ENCODE results near the gene CCDC73.
"Not testable (repeated sequence)": the region's sequence is repeated elsewhere in the genome, so short reads cannot be mapped to it uniquely, and the experiment has no call there.

The CCDC73 gene

DNA sequence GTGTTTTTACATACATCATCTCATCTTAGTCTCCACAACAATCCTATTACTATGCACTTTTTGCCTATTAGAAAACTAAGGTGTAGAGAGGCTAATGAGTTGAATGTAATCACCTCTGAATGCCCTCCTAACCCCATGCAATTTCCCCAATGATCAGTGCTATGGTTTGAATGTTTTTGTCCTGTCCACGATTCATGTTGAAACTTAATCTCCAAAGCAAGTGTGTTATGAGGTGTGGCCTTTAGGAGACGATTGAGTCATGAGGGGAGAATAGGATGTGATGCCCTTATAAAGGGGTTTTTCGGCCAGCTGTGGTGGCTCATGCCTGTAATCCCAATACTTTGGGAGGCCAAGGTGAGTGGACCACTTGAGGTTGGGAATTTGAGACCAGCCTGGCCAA lies 2.0 kb upstream of the CCDC73 start:
- no peak for DNase-seq (ENCODE audit: low spot score)

DNA sequence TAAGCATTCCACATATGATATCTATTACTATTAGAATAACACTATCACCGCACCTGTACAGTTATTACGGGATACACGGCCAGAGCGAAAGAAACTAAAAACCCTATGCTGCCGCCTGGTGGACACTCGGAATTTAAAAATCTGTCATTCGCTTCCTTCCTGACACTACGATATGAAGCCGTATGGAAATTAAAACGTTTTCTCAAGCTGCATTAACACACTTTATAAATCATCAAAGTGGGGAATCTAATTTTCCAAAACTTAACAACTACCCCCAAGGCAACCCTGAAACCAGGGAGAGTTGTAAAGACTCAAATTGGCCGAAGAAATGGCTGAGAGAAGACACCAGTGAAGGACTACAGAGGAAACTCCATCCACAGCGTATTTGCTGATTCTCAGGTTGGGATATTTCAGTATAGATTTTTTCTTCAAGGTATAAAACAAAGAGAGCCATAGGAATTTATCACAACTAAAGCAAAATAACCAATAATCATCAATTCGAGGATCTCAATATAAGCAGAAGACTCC lies 1.4 kb downstream of the CCDC73 start:
- DNase-seq (ENCODE audit: low spot score): peak; percentile 54

DNA sequence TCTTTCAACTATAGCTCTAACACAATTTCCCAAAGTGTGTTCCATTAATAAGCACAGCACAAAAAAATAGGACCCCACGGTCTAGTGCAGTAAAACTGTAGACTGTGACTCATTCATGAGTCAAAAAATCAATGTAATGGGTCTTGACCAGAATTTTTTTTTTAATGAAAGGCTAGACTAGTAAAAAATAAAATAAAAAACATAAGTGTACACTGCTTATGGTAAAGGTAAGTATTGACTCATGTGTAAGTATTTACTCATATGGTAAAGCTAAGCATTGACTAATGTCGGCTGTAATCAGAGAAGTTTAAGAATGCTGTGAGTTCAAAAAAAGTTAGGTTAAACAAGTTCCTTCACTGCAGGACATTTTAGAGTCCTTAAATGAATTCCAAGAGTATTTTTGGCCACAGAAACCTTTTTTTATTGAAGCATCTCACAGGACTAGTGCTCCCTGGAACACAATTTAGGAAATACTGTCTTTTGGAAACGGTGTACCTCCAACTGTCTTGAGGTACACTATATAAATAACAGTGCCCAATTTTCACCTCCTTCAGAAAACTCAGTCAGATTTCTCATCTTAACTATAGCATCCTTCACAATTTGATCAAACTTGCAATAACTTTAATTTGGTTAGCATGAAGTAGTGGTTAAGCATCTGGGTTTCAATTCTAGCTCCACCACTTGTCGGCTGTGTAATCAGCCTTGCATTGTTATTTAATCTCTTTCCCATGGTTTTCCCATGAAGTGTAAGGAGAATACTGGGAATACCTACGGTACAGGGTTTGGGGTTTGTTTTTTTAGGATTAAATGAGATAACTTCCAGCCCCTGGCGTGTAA lies 2.1 kb downstream of the CCDC73 start:
- no peak for DNase-seq (ENCODE audit: low spot score)

DNA sequence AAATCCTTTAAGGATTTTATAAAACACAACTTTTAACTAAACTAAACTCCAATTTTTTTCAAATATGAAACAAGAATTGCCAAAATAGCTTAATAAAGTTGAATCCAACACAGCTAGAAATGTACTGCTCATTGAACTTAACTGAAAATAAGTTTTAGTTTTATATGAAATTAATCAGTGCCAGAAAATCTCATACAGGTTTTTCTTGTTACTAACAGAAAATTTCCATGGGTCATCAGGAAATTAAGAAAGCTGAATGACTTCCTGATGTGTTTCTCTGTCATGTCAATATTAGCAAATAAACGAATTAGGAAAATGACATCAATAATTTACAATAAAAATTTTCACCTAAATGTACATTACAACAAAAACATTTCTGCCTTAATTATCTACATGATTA lies 3.5 kb downstream of the CCDC73 start:
- no peak for DNase-seq (ENCODE audit: low spot score)

DNA sequence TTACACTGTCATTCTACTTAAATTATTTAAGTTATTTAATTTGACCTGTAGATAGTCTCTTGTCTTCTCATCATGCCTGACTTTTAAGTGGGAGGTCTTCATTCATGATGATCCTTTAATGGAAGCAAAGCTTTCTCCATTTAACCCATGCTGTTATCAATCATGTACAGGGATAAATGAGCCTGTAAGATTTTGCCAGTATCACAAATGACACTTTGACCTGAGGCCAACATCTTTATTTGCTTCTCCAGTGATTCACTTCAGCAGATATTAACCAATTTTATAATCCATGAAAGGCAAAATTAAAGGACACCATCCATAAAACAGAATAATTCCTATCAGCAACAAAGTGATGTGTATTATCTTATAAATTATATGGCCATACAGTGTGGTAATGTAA lies 7.7 kb downstream of the CCDC73 start:
- no peak for DNase-seq (ENCODE audit: low spot score)

DNA sequence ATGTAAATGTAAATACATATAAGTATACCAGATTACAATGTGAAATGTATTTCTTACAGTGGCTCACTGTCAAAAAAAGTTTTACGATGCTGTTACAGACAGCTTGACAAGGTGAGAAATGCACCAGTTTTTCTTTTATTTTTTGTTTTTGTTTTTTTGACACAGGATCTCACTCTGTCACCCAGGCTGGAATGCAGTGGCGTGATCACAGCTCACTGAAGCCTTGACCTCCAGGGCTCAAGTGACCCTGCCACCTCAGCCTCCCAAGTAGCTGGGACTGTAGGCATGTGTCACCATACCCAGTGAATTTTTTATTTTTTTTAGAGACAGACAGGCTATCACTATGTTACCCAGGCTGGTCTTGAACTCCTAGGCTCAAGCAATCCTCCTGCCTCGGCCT lies 9.2 kb downstream of the CCDC73 start:
- no peak for DNase-seq (ENCODE audit: low spot score)

DNA sequence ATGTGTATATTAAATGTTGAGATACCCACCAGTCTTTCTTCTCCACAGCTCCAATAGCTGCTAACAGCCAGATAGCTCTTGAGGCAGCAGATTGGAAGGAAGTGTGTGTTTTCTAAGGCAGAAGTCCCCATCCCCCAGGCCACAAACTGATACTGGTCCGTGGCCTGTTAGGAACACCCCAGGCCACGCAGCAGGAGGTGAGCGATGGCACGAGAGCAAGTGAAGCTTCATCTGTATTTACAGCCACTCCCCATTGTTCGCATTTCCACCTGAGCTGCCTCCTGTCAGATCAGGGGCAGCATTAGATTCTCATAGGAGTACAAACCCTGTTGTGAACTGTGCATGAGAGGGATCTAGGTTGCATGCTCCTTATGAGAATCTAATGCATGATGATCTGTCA lies 12.7 kb downstream of the CCDC73 start:
- DNase-seq (ENCODE audit: low spot score): no peak

DNA sequence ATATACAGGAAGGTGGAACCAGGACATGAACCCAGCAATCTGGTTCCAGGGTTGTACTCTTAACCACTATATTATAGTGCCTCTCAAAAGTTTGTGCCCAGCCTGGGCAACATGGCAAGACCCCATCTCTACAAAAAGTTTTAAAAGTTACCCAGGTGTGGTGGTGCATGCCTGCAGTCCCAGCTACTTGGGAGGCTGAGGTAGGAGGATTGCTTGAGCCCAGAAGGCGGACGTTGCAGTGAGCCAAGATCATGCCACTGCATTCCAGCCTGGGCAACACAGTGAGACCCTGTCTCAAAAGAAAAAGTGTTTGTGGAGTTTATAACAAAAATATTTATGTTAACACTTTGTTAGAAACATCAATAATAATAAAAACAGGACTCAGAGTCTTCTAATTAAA lies 13.6 kb downstream of the CCDC73 start:
- DNase-seq (ENCODE audit: low spot score): not testable (repeated sequence)

DNA sequence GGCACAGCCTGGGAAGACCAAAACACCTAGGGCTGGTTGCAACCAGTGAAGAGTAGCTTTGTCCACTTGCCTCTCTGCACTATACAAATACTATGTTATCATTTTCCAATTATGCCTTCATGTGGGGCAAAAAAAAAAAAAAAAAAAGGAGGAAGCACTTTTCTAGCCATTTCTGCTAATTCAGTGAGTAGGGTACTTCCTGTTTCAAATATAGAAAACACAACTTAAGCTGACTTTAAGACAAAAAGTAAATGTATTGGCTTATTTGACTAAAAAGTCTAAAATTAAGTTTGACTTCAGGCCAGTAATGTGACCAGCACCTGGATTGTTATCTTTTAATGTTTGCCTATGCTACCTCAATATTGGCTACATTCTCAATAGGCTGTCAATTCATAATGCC lies 15.3 kb downstream of the CCDC73 start:
- DNase-seq (ENCODE audit: low spot score): no peak

DNA sequence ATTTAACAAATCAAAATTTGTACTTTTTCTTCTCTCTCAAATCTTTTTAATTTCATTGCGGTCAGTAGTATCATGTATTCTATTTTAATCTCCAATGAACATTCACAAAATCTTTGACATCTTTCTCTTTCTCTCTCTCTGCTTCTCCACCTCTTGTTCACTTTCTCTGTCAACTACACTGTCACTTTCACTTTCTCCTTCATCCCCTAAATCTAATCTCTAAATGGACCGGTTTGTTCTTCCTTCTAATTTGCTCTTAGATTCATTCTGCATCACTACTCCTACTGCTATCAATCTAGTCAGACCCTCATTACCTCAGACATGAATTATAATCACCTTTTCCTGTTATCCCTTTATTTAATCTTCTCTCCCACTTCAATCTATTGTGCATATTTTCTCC lies 18.6 kb downstream of the CCDC73 start:
- no peak for DNase-seq (ENCODE audit: low spot score)

DNA sequence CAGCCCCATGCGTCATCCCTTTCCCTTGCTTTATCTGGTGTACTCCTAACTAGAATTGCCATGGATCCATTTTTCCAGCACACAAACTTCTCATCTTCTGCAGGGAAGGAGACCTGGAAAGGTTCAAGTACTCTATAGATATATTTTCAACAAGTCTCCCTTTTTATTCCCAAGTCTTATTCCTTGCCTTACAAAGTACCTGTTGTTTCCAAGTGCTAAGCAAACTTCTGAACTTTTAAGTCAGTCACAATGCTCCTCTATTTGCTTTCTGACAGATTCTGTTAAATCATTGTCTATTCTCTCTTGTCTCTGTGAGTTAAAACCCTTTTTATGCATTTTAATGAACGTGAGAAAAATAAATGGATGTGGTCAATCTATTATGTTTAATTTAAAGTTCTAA lies 20.4 kb downstream of the CCDC73 start:
- DNase-seq (ENCODE audit: low spot score): no peak

DNA sequence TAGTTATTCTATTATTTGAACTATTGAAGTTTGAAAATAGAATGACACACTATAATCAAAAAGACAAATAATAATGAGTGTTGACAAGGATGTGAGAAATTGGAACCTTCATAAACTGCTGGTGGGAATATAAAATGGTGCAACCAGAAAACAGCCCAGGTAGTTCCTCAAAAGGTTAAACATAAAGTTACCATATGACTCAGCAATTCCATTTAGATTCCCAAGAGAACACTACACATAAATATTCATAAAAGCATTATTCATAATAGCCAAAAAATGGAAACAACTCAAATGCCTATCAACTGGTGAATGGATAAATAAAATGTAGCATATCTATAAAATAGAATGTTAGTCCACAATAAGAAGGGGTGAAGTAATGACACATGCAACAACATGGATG lies 21.7 kb downstream of the CCDC73 start:
- DNase-seq (ENCODE audit: low spot score): no peak

DNA sequence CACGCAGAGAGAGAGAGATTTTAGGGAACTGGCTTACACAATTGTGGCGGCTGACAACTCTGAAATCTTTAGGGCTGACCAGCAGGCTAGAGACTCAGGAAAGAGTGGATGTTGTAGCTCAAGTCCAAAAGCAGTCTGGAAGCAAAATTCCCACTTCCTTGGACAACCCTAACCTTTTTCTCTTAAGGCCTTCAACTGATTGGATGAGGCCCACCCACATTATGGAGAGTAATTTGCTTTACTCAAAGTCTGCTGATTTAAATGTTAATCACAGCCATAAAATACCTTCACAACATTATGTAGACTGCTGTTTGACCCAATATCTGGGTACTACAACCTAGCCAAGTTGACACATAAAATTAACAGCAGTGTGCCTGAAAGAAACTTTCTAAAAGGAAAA lies 32.7 kb downstream of the CCDC73 start:
- DNase-seq (ENCODE audit: low spot score): not testable (repeated sequence)

DNA sequence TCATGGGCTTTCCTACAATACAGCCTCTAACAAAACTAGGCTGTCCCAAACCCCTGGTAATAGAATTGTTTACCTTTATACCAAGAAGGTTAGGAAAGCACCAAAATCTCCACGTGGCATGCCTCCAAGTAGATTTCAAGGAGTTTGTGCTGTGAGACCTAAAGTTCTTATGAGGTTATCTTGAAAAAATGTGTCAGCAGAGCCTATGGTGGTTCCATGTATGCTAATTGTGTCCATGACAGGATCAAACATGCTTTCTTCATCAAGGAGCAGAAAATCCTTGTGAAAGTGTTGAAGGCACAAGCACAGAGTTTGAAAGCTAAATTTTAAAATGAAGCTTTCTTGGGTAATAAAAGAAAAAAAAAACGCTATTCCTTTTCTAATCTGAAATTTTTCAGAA lies 36.2 kb downstream of the CCDC73 start:
- no peak for DNase-seq (ENCODE audit: low spot score)

DNA sequence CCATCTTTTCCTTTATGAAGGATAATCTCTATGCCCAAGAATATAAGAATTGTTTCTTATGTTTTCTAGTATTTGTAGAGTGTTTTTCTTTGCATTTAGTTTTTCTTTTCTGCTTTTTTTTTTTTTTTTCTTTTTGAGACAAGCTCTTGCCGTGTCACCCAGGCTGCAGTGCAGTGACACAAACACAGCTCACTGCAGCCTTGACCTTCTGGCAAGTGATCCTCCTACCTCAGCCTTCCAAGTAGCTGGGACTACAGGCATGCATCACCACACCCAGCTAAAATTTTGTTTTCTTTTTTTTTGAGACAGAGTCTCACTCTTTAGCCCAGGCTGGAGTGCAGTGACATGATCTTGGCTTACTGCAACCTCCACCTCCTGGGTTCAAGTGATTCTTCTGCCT lies 41.3 kb downstream of the CCDC73 start:
- not testable (repeated sequence) for DNase-seq (ENCODE audit: low spot score)

DNA sequence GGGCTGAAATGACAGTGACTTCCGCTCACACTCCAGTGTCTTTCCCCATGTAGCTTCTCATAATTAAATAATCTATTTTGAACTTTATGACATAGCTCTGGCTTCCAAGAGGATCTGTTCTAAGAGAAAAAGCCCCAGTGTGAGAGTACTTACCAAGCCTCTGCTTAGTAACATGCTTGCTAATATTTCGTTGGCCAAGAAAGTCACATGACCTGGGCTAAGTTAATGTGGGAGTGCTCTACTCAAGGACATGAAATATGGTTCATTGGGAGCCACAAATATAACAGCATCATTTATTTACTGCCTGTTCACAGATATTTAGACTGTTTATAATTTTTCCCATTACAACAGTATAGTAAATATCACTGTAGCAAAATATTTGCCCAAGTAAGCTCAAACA lies 42.5 kb downstream of the CCDC73 start:
- no peak for DNase-seq (ENCODE audit: low spot score)

DNA sequence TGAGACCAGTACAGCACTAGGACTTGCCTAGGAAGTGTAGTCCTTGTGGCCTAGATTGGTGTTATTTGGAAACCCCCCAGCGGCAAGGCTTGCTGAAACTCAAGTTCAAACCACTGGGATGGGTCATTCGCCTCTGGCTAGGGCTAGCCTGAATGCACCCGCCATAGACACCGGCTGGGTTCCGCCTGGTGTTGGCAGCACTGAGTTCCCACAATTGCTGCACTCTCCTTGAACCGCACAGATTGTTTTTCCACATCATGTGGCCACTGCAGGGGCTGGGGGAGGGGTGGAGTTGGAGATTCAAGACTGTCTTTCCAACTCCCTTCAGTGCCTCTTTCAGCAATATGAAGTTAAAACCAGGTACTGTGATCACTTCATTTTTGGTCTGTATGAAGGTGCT lies 43.1 kb downstream of the CCDC73 start:
- no peak for DNase-seq (ENCODE audit: low spot score)

DNA sequence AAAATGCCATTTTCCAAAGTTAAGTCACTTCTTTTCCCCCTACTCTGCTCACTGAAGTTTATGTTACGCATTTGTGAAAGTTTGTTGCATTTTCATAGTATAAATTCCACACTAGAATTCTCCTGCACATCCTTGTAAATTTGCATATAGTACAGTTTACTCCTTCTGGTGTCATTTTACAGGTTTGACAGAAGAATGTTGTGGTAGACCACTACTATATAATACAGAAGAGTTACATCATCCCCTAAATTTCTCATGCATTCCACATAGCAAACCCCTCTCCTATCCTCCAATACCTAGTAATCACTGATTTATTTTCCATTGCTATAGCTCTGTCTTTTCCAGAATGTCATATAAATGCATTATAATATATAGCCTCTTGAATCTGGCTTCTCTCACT lies 64.5 kb downstream of the CCDC73 start:
- DNase-seq (ENCODE audit: low spot score): no peak

DNA sequence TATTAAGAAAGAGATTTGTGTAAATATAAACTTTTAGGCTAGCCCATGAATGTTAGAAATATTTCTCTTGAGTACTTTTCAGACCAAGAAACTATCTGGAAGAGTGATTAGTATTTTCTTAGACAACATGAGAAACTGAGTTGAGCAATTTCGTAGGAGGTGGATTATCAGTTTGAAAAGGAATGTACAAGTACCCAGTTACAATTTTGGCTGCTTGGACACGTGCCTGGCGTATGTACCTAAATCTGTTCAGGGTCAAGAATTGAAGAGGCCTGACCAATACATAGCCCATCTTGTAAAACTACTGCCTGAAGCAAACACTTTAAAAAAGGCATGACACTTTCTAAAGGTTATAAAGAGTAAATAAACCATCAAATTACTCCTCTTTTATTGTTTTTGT lies 71.1 kb downstream of the CCDC73 start:
- no peak for DNase-seq (ENCODE audit: low spot score)

DNA sequence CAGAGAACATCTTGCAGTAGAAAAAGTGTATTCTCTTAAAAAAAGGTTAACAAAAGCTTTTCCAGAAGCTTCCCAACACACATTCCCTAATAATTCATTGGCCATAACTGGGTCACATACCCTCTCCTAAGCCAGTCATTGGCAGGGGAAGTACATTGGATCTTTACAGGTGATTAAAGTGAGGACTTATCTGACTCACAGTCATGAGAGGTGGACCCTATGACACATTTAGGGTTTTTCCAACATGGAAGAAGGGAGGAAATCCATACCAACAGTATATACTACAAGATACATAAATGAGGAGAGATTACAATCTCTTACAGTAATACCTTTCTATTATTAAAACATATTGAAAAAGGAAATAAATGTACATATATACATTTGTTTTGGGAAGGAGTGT lies 72.2 kb downstream of the CCDC73 start:
- no peak for DNase-seq (ENCODE audit: low spot score)

DNA sequence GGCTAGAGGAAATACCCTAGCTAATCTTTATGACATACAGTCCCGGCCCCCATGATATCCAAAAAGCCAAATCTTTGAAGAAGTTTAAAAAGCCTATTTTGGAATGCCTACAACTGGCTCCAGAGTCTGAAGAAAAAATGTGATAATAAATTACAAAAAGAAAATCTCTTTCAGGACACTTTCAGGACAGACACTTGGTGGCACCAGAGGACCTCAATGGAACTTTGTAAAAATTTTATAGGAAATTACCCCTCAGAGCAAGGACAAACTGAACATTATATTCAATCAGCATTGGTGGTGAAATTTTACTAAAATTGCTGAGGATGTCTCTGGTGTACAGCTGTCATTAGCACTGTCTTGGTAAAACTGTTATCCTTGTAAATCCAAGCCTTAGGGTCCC lies 81.0 kb downstream of the CCDC73 start:
- no peak for DNase-seq (ENCODE audit: low spot score)

DNA sequence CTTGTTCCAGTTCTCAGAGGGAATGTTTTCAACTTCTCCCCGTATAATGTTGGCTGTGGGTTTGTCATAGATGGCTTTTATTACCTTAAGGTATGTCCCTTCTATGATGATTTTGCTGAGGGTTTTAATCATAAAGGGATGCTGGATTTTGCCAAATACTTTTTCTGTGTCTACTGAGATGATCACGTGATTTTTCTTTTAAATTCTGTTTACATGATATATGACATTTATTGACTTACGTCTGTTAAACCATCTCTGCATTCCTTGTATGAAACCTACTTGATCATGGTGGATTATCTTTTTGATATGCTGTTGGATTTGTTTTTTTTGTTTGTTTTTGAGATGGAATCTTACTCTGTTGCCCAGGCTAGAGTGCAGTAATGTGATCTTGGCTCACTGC lies 85.5 kb downstream of the CCDC73 start:
- DNase-seq (ENCODE audit: low spot score): not testable (repeated sequence)

DNA sequence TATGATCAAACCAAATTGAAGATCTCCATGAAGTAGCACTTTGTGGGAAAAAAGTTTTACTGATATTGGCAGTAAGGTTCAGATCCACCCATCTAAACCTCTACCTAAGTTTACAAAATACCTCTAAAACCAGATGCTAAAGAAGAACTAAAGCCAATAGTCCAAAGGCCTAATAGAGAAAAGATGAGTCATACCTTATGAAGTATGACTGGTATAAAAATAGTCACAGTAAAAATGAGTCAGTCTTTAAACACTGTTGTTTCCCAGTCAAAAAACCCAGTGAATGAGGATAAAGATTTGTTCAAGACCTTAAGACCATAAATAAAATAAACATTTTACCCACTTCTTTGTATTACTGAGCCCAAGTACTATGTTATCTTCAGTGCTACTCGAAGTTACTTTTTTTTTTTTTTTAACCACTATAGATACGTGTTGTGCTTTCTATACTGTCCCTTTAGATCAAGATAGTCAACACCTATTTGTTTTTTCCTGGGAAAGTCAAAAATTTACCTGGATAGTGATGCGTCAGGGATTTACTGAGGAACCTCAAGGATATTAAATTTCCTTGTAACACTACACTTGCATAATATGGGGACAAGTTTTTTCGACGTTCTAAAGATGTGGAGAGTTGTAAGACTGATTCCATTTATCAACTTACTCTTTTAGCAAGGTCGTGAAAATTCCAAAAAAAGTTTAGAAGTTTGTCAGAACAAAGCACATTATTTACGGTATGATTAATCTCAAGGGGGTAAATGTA lies 87.3 kb downstream of the CCDC73 start:
- no peak for DNase-seq (ENCODE audit: low spot score)

Data from ecto neural progenitor cell (in vitro differentiated cells).